HG03432 (cell line): ENCODE data around the gene RBSN.

ENCODE experiments used
- ATAC-seq: cut with Tn5 transposase; IDR thresholded peaks from one replicate; pipeline ENCODE4 v1.9.1; 2021; ENCODE audit warnings: mild to moderate bottlenecking, moderate library complexity; ENCODE audit not compliant: unreplicated experiment

Gene RBSN

DNA sequence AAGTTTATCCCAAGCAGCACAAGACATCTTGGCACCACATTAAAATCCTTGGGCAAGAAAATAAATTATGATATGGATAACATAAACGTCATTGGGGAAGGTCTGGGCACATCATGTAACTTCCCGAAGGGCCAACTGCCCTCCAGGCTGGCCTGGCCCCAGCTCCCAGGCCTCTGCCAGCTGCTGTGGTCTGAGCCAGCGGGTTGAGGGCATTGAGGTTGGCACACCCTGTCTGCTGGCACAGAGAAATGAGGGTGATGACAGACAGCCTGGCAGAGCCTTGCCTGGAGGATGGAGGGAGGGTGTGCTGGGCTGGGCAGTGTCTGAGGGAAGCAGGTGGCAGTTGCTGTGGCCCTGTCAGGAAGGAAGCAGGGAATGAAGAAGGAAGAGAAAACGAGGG lies 3.3 kb upstream of the RBSN start:
- no peak for ATAC-seq

DNA sequence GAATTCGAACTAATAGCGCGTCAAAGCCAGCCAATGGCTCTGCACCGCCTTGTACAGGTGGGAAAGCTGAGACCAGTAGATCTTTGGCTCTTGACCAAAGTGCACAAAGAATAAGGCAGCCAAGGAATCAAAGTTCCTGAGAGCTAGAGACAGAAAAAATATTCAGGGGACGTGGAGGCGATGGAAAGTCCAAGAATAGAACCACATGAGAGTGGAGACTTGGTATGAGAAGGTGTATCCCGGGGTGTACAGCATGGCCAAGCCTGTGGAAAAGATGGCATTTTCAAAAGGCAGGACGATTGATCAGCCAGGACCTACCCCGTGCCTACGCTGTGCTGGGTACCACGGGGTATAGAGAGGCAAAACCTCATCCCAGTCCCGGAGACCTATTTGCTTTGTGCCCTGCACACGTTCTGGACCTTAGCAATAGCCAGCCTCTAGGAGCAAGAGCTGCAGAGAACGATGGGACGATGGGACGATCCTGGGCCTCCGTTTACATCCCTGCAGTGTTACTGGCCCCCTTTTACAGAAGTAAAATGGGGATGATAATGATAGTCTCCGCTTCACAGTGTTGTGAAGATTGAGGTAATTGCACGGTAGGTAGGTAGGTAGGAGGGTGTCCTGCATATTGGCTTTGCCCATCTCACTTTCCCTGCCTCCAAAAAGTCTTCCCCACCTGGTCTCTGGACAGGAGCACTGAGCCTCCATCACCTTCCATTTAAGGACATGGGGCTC lies 583 bp upstream of the RBSN start:
- peak; percentile 28 for ATAC-seq

DNA sequence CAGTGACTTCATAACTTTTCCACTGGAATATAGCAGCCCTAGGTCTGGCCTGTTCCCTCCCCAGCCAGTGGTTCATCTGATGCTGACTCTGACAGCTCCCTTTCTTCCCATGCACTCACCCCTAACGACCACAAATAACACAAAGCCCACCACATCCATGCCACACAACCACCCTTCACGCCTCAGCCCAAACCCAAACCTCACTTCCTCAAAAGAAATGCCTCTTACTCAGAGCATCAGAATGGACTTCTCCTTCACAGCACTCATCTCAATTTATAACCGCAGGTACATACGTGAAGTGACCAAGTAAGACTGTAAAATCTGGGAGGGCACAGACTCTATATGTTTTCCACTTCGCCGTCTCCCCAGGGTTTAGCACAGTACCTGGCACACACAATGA lies 1.1 kb downstream of the RBSN start:
- ATAC-seq, result no peak

DNA sequence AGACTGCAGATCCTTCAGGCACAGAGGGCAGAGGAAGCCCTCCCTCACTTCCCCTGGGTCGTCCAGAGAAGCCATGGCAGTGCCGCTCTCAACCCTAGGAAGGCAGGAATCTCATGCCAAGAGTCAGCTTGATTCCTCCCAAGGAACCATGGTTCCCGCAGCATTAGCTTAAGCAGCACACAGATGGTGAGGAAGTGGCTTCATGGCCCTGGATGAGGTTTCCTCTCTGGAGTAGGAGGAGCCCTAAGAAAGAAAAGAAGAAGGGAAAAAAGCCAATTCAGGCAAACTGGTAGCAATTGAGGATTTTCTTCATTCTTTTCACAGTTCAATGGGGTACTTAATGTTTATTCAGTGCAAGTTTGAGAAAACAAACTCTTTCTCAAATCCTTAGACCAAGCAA lies 2.9 kb downstream of the RBSN start:
- ATAC-seq, result no peak

DNA sequence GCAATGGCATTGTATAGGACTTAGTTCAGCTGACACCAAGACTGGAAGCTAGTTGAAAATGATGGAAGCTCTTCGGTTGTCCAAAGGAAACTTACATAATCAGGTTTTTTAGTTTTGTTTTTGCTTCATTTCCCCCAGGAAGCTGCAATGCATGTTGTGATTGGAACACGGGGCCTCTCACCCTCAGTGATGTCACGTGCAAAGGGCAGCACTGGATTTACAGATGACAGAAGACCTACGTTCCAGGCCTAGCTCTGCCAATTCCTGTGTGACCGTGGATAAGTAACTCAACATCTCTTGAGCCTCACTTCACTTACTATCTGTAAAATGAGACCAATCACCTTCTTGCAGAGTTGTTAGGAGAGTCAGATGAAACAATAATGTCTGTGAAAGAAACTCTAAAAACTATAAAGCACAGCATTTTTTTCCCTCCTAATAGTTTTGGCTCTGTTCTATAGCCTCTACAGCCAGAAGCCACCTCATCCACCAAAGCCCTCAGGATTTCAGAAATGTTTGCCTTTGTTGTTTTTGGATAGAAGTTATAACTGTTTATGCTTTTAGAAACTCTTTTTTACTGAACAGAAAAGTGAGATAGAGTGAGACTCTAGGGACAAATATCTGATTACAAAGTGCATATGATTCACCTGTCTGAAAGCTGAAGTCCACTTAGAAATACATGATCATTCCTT lies 4.6 kb downstream of the RBSN start:
- ATAC-seq, result no peak

DNA sequence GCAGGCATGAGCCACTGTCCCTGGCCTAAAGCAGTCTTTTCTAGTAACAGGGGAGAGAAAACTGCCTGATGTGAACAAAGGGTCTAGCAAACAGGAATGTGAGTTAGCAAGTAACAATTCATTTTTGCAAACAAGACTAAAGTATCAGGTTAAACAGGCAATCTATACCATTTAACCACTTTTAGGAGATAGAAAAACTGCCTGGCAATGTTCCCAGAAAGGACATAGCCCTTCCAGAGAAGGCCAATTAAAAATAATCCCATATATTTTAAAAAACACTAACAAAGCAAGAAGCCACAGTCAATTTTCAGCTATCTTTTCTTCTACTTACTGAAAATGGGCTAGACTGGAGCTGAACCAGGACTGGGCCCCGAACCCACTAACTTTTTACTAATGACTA lies 6.3 kb downstream of the RBSN start:
- no peak for ATAC-seq

DNA sequence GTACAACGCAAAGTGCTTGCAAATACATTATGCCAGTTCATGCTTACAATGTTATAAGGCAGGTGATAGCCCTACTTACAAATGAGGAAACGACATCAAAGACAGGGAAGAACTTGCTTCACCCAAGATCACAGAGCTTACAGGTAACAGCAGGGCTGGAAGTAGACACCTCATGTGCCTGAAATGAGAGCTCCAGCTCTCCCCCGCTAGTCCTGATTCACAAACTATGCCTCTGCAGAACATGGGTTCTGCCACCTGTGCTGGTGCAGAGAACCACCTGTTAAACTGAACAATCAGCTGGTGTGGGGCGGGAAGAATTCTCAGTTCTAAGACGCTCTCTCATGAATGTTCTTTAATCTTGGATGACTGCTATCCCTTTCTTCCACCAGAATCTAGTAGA lies 7.4 kb downstream of the RBSN start:
- no peak for ATAC-seq

DNA sequence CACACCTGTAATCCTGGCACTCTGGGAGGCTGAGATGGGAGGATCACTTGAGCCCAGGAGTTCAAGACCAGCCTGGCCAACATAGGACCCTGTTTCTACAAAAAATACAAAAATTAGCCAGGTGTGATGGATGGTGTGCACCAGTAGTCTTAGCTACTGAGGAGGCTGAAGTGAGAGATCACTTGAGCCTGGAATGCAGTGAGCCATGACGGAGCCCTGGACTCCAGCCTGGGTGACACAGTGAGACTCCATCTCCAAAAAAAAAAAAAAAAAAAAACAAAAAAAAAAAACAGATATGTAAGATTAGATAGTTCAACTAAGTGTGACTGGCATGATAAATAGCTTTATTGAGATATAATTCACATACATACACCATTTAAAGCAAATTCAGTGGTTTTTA lies 9.7 kb downstream of the RBSN start:
- ATAC-seq, result no peak

DNA sequence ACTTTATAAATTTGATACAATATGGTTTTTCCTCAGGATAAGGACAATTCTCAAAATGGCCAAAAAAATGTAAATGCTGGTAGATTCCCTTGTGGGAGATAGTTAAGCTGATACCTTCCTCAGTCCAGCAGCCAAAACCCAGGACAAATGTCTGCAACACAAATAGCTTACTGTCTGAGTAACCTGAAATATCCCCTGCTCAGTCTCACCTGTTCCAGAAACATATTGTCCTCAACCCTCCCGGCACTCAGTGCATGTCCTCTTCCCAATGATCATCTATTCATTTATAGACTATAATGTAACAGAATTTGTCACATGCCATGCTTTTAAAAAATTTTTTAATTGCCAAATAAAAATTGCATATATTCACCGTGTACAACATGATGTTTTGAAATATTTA lies 12.2 kb downstream of the RBSN start:
- ATAC-seq, result no peak

DNA sequence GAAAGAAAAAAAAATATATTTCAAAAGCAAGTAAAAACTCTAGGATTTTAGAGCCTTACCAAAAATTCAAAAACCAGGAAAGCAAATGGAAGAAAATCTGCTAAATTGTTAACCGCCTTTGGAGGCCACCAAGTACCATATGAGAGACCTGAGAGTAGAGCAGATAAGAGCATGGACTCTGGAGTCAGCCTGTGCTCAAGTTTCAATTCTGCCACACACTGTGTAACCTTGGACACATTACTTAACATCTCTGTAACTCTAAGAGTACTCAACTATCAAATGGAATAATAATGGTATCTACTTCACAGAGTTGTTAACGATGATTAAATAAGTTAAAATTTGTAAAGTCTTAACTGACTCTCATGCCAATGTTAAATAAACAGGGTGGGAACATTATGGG lies 12.7 kb downstream of the RBSN start:
- ATAC-seq, result no peak

DNA sequence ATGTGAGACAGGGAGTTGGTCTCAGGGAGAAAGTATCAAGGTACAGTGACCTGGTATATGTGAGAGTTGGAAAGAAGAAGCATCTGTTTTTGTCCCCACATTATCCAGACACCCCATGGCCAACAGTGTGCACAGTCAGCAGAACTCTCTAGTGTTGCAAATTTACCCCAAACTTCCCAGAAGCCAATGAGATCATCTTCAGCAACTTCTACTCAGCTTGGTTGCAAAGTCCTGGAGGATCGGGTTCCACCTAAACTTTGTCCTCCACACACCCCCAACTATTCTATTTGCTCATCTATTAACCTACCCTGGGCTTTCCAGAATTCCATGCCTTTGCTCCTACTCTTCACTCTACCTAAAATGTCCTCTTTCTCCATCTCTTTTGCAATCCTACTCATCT lies 15.7 kb downstream of the RBSN start:
- no peak for ATAC-seq

DNA sequence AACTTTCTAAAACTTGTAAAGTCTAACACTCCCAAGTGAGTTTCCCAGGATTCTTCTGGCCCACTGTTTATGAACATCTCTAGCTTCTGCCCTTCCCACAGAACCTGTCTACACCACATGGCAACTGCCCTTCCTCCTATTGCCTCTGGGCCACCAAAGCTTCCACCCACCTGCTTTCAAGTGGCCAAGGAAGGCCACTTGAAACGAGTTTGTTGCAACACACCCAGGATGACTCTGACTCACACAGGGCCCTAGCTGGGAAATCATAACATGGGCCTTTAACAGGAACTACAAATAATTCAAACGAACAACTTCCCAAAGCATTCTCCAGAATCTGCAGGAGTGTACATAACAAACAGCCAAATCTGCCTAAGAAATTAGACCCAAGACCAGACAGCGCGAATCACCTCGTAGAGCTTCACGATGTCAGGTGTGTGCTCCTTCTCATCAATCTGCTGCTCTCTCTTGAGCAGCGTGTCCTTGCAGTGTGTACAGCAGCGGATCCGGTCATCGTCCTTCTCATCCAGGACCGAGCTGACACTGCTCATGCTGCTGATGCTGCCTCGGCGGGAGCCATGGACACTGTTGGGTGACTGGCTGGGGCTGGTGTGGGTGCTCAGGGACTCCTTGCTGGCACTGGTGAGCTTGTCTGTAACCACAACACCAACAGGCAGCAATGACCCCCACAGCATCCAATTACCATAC lies 16.8 kb downstream of the RBSN start:
- no peak for ATAC-seq

DNA sequence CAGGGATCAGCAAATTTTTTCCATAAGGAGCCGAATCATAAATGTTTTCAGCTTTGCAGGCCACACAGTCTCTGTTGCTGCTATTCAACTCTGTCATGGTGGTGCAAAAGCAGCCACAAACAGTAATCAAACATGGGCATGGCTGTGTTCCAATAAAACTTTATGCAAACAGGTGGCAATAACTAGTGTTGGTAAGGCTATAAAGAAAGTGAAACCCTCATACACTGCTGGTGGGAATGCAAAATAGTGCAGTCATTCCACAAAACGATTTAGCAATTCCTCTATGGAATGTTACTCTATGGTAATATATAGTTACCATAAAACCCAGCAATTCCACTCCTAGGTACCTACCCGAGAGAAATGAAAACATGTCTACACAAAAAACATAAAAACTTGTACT lies 19.9 kb downstream of the RBSN start:
- ATAC-seq, result no peak

DNA sequence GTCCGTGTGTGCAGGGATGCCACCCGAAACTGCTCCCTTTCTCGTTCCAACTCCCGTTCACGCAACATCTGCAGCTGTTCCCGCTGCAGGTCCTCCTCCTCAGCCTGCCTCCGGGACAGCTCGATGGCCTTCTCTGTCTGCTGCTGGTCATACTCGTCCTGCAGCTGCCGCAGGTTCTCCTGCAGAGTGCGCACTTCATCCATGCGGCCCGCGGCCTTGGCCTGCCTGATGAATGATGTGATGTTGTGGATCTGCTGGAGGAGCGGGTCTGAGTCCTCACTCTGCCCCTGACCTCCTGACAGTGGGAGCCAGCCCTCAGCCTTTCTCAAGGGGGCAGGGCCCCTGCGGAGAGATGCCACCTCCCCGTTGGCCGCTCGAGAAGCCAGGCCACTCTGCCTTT lies 24.4 kb downstream of the RBSN start:
- no peak for ATAC-seq

DNA sequence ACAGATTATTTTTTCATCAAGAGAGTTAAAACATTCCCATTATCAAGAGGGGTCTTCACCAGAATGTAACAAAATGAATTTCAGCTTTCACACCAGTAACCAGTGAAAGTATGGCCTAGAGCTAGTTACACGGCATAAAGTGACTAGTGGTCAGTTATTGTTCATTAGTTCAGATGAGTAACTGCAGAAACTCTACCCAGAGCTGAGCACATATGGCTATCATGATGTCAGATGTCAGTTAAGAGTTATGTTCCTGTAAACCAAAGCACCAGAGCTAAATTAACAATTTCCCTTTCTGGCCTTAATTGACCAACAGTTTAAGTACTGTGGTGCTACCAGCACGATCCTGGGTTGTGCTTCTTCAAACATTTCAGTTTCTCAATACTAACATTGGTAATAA lies 27.2 kb downstream of the RBSN start:
- ATAC-seq, result no peak

DNA sequence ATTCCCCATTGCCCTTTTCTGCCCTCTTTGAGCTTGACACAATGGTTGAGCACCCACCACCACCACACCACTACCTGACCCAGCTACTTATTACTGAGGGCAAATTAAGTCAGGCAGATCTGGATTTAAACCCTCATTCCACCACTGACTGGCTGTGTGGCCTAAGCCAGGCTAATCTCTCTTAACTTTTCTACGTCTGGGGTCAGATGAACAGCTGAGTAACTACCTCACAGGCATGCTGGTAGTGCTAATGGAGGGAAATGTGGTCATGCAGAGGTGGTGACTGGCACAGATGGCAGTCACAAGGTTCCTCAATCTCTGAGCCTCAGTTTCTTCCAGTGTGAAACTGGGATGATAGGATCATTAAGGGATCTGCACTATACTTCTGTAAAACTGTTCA lies 29.5 kb downstream of the RBSN start:
- ATAC-seq, result no peak

DNA sequence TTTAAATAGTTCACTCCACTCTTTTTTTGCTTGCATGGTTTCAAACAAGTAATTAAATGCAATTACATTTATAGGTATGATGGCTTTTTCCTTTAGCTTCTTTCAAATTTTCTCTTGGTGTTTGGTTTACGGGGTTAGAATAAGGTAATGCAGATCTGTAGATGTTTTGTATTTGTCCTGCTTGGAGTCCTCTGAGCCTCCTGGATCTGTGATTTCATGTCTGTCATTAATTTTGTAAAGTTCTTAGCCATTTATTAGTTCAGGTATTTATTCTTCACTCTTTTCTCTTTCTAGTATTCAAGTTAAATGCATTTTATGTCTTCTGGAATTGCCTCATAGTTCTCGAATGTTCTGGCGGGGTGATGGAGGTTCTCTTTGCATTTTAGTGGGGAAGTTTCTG lies 32.5 kb downstream of the RBSN start:
- no peak for ATAC-seq

DNA sequence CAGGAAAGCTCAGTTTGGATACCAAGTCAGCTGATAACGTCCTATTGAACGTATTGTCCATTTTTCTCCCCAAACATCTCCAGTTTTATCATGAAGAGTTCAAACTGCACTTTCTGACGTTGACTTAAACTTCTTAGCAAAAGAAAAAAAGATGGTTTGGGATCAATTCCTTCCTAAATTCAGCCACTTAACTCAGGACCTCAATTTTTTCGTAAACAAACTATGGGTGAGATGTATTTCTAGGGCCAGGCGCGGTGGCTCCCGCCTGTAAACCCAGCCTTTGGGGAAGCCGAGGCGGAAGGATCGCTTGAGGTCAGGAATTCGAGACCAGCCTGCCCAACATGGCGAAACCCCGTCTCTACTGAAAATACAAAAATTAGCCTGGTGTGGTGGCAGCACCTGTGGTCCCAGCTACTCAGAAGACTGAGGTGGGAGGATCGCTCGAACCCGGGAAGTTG lies 33.4 kb downstream of the RBSN start:
- no peak for ATAC-seq

DNA sequence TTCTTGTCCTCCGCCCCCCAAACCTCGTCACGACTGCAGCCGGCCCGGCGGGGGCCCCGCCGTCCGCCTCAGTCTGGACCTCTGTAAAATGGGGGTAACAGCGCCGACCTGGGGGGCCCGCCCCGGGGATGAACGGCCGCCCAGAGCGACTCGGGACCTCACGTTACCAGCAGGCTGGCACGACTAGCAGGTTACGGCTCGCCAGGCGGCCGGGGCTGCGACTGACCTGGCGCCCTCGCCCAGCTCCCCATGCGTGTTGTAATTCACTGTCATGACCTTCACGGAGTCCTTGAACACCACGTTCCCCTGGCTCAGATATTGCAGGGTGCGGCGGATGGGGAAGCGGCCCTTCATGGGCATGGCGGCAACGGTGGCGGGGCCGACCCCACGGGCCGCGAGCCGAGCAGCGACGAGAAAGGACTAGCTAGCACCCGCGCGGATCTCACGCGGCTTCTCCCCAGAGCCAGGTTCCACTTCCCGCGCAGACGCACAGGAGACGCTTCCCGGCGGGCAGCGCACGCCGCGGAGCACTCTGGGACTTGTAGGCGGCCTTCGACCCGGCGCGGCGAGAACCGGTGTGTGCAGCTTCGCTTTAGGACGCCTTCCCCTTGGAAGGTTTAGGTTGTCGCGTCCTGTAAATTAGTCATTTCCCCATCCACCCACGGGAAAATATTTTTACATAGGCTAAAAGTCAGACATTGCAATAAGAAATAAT lies 34.0 kb downstream of the RBSN start, which contains the start of gene MRPS25:
Gene MRPS25, minus strand, starts transcription at position 481 of the 715 bp plus-strand sequence. Its CDS starts 121 bp downstream, at position 360.
- ATAC-seq, result peak; percentile 98

DNA sequence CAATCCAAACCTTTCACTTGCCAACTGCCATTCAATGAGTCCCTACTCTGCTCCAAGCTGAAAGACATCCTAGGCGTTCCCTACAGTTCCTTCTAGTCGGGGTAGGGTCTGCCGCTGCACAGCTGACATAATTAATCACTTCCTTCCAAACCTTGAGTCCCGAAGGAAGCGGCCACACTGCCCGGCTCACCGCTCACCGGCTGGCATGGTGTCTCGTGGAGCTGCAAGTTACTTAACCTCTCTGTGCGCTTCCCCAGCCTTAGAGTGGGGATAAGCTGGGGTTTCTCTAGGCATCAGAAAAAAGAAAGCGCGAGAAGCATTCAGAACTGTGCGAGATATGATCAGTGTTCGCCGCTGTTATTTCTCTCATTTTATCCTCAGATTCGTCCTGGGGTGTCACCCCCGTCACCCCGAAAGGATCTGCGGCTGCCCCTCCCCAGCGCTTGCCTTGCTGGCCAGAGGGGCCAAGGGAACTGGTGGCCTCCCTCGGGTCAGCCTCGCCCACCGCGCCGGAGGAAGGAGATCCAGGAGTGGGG lies 34.6 kb downstream of the RBSN start:
- ATAC-seq, result peak; percentile 18

DNA sequence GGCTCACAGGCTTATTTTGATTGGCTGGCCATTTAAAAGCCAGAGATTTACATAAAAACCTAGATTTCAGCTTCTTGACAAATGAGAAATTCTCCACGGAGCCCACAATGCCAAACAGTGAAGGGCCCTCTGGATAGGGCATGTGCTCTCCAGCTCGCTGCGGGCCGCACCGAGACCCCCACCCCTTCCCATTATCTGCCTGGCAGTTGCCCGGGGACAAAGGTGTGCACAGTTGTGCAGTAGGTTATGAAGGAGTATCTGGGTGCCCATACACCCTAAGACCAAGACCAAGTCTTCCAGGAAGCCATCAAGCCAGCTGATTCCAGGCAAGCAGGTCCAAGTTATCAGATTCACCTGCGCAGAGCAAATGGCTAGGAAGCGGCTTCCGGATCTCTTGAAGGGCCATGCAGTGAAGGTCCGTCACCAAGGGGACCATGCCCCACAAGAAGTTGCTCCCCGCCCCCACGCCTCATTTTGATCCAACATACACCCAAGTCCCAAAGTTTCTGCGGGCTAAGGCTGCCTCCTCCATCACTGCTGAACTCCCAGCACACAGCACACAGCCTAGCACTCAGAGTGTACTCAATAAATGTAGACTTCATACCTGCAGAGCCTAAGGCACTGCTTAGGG lies 35.2 kb downstream of the RBSN start:
- ATAC-seq, result no peak
